Stimulated activated CD8-positive, alpha-beta memory T cell treated with anti-CD3 and anti-CD28 coated beads, Interleukin-4, amount 100 ng/mL, for 24 hours (primary cell): Measurements from ENCODE around the gene RSF1.
"Not testable (repeated sequence)": the region's sequence is repeated elsewhere in the genome, so short reads cannot be mapped to it uniquely, and the experiment has no call there.

Experiments
- DNase-seq: peaks from one replicate; pipeline ENCODE4 v3.0.0-alpha.2; 2020; ENCODE audit warnings: low read depth

The RSF1 gene

DNA sequence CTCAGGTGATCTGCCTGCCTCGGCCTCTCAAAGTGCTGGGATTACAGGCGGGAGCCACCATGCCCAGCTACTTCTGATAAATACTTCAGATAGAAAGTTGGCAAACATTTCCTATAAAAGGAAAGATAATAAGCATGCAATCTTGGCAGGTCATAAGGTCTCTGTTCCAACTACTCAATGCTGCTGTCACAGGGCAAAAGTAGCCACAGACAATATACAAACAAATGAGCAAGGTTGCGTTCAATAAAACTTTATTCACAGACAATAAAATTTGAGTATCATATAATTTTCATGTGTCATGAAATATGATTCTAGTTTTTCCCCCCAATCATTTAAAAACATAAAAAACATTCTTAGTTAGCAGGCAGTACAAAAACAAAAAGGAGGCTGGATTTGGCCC lies 129.9 kb downstream of the RSF1 start:
- DNase-seq = no peak

DNA sequence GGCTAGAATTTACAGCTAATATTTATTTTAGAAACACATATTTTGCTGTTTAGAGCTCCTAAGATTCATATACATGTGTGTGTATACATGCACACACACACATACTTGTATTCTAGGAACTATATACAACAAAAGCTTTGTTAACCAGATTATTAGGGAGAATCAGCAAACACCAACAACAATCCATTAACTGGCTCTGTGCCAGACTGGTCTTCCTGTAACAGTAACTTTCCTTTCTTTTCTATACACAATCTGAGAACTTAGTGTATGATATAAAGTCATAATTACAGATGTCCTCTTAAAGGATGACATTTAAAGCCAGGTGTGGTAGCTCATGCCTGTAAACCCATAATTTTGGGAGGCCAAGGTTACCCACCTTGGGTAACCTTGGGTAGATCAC lies 133.4 kb downstream of the RSF1 start:
- DNase-seq = no peak

DNA sequence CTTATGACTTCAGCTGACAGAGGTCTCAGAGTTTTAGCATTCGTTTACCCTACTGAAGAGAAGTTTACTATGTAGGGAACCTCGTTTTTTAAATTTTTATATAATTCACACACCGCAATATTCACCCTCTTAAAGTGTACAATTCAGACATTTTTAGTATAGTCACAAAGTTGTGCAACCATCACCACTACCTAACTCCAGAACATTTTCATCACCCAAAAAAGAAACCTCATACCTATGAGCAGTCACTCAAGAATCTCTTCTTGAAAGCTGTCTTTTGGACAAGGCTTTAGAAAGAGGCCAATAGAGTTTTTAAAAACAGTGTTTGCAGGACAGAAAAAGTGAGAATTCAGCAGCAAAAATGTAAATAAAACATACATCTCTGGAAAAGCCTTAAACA lies 143.4 kb downstream of the RSF1 start:
- no peak for DNase-seq

DNA sequence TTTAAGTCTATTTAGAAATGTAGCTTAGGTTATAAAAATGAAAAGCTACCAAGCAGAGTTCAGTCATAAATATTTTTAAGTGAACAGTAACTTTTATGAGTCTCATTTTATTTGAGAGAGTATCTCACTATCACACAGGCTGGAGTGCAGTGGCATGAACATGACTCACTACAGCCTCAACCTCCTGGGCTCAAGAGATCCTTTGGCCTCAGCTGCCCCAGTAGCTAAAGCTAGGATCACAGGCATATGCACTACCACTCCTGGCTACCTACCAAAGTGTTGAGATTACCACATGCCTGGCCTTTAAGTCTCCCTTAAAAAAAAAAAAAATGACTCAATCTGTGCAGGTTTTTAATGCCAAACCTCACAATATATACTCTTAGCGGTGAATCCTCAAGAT lies 148.3 kb downstream of the RSF1 start:
- no peak for DNase-seq

DNA sequence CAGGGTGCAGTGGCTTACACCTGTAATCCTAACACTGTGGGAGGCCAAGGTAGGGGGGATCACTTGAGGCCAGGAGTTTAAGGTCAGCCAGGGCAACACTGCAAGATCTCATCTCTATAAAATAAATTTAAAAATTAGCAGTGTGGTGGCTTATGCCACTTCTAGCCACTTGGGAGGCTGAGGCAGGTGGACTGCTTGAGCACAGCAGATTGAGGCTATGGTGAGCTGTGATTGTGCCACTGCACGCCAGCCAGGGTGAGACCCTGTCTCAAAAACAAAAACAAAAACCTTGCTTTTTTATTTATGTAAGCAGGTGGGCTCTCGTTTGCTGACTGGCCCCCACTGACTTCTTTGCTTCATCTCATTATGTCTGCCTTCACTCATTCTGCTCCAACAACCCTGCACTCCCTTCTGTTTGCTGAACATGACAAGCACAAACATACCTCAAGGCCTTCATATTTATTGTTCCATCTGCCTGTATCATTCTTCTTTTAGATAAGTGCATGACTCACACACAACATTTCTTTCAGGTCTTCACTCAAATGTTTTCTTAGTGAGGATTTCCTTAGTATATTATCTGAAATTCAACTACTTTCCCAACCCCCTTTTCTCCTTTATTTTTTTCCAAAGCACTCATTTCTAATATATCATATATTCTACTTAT lies 150.5 kb downstream of the RSF1 start:
- no peak for DNase-seq

DNA sequence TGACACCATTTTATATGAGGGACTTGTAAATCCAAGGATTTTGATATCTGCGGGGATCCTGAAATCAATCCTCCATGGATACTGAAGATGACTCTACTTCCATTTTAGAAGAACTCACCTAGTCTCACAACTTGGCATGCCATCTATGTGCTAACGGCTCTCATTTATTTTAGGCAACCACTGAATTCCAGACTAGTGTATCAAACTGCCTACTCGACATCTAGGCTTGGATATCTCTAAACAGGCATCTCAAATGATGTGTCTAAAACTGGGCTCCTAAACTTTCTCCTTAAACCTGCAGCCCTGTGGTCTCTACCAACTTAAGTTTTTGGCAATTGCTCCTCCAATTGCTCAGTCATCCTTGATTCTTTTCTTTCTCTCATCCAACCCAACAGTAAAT lies 151.8 kb downstream of the RSF1 start:
- no peak for DNase-seq

DNA sequence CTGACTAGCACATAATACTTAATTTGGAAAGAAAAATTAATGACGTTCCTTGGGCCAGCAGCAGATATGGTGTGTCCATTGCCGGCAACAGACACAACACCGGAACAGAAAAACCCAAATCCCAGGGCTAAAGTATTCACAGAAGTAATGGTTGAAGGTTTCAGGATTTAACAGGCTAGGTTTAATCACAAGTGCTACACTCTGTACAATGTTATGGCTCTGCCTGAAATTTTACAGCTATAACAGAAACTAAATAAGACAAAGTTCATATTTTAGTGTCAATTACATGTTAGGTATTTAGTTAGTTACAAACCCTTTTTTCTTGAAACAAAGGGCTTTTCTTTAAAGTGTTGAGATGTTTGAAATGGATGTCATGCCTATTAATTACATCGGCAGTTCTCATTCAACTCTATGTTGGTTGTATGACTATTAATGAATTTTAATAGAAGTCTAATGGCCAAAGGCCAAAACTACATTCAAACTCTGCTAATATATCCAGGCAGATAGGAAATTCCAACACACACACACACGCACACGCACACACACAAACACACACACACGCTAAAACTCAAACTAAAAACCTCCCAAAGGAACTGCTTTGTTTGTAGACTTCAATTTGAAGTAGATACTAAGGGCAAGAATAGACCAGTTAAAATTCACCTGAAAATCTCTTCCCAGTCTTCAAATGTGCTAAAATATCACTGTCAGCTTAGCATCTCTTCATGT lies 155.1 kb downstream of the RSF1 start:
- DNase-seq = no peak

DNA sequence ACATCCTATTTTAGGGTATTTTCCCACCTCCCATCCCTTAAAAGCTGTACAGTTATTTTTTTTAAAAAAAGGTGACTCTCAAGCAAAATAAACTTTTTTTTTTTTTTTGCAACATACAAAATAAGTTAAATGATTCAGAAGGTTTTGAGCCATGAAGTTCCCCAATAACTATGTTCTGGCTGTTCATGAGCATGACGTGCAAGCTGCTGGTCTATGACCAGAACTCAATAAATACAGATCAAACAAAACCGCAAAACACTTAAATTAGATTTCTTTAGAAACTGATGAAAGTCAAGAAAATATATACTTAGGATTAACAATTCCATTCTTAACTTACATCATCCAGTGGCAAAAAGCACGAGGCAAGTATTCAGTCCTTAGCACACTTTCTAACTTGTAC lies 158.9 kb downstream of the RSF1 start:
- no peak for DNase-seq

DNA sequence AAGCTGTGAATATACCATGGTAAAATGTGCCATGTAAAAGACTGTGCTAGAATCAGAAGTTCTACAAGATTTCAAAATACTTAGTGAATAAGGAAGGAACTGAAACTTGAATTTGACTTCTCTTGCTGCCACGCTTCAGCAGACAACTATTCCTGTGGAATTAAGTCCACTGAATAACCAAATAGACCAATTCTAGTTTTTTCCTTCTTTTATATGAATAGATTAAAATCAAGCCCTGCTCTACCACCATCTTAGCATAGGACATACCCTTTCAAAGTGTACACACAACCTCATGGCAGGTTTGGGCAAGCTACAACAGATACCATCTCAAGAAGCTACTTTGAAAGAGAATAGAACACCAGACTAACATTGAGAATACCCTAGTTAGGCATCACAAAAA lies 159.6 kb downstream of the RSF1 start:
- no peak for DNase-seq

DNA sequence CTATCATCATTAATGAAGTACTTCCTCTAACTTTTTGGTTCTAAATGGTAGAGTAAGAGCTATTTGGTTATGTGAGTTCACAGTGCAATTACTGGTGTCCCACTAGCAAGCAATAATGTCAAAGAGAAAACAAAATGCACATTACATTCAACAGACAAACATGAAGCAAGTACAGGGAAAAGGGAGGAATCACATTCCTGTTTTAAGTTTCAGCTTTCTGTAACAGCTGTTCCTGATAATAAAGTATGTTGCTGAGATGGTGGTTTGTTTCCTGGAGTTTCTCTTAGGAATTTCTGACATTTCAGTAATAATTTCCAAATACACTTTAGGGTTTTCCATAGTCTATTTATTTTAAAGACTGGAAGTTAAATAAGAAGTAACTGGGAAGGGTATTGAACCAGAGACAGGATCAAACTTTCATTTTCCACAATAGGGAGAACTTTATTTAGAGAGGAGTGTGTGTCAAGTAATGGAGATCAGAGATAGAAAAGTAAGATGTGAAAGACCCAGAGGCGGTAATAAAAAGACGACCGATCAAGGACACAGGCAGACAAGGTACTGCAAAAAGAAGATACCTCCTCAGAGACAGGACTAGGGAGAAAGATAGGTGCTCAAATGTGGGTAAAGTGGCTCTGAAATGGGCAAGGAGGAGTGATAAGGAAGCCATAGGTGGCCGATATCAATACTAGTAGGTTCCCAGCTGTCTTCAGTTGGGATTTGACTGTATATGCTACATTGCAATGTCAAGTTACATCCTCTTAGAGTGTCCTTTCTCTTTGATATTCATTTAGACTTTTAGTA lies 162.1 kb downstream of the RSF1 start:
- DNase-seq = no peak

DNA sequence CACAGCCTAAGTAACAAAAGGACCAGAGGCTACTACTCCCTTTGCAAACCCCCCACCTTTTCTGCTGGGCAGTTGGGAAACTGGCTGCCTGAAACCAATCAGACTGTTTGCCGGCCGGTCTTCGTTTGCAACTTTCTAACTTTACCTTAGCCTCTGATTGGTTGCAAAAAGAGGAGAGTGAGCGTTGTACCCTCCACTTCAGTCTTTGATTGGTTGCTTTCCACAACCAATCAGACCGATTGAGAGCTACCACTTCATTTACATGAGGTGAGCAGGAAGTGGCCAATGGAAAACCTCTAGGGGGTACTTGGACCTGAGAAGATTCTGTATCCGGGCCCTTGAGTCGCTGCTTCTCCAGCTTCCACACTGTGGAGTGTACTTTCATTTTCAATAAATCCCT lies 164.2 kb downstream of the RSF1 start:
- DNase-seq = no peak

DNA sequence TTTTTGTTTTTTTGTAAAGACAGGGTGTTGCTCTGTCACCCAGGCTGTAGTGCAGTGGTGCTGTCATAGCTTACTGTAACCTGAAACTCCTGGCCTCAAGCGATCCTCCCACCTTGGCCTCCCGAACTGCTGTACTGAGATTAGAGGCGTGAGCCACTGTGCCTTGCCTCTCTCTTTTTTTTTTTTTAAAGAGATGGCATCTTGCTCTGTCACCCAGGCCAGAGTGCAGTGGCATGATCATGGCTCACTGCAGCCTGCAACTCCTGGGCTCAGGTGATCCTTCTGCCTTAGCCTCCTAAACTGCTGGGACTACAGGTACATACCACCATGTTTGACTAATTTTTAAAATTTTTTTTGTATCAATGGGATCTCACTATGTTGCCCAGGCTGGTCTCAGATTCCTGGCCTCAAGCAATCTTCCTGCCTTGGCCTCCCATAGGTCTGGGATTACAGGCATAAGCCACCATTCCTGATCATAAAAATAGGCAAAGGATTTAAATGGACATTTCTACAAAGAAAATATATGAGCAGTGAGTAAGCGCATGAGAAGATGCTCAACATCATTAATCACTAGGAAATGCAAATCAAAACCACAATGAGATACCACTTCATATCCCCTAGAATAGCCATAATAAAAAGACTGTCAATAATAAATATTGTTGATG lies 165.6 kb downstream of the RSF1 start:
- DNase-seq = no peak

DNA sequence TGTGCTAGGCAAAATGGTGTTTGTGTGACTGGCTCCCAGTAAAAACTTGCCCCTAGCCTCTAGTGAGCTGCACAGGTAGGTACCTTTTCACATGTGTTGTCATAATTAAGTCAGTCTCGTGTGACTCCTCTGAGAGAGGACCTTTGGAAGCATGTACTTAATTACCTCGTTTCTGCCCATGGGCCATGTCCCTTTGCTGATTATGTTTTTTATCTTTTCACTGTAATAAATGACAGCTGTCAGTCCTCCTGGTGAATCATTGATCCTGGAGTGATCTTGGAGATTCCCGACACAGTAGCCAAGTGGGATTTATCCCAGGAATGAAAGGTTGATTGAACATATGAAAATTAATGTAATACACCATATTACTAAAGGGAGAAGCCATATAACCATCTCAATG lies 170.4 kb downstream of the RSF1 start:
- DNase-seq = no peak

DNA sequence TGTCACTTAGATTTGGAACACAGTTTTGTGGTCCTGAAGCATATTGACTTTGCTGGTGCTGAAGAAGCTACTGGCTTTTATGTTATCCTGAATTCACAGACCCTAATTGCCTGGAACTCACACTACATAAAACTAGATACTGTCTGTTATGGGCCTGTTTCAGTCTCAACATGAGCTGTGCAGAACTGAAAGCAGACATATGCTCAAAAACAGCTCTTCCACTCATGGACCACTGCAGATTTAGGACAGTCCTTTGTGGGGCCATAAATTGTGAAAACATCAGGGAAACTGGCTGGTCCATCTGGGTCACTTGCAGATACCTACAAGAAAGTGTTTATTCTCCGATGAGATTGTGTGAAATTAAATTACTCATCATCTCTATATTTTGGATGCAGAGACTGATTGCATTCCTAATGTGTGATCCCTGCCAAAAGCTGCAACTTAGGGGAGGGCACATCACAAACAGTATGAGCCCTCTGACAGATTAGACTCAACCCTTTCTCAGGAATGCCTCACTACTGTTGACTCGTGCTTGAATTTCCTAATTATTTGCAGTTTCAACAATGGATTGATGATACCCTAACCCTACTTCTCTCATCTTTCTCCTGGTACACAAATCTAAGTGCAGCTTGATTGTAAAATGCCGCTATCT lies 172.7 kb downstream of the RSF1 start:
- DNase-seq = no peak

DNA sequence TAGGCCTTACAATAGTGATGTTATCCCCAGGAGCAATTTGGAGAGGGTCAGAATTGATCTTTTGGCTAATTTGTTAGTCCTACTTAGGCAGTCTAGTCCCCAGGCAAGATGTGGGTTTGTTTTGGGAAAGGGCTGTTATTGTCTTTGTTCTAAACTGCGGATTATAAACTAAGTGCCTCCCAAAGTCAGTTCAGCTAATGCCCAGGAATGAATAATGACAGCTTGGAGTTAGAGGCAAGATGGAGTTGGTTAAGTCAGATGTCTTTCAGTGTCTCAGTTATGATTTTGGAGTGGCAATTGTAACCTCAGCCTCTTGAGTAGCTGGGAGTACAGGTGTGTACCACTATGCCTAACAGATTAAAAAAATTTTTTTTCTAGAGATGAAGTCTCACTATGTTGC lies 175.6 kb downstream of the RSF1 start:
- DNase-seq = no peak

DNA sequence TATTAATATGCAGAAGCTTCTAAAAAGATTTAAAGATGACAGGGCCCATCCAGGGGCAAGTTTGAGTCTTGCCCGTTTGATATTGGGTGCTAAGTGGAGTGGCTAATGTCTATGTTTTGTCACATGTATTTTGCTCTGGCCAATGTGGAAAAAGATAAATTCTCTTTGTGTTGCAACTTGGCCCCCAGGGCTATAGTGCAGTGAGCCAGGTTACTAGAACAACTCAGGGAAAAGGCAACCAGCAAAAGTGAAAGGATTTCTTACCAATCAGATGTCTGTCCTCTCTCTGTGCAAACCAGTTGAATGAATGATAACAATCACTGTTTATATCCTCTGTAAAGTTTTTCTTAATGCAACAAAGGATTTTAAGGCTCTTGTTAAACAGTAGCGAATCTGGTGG lies 178.3 kb downstream of the RSF1 start:
- DNase-seq = no peak

DNA sequence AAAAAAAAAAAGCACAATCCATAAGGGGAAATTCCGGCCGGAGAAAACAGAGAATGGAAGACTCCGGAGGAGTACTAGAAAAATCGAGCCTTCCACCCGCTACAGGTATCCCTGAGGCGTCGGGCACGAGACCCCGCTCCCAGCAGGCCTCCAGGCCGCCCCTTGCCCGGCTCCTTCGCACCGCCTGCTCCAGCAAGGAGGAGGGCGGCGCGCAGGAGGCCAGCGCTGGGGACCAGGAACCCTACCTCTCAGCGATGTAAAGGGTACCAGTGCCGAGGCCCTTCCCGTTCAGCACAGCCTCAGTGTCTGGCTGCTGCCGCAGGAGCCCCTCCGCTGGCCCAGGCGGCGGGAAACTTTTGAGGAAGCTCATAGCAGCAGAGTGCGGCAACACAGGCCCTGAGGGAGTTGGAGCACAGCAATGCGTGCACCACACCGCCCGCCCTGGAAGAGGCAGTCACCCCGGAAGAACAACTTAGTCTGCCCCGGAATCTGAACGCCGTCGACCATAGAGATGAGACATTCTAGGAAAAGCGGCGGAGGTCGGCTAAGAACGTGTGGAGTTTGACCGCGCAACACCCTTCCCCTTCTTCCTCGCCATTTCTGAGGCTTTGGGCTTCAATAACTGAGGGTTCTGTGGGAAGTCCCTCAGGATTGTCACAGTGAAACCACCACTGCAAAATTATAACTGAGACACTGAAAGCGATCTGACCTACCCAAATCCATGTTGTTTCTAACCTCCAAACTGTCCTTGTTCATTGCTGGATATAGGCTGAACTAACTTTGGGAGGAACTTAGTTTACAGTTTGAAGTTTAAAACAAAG lies 183.0 kb downstream of the RSF1 start, which contains the start of gene CLNS1A:
CLNS1A (minus strand) TSS at position 450 of the 821 bp plus-strand sequence; CDS start at position 370, 80 bp downstream.
- DNase-seq = peak; percentile 67

DNA sequence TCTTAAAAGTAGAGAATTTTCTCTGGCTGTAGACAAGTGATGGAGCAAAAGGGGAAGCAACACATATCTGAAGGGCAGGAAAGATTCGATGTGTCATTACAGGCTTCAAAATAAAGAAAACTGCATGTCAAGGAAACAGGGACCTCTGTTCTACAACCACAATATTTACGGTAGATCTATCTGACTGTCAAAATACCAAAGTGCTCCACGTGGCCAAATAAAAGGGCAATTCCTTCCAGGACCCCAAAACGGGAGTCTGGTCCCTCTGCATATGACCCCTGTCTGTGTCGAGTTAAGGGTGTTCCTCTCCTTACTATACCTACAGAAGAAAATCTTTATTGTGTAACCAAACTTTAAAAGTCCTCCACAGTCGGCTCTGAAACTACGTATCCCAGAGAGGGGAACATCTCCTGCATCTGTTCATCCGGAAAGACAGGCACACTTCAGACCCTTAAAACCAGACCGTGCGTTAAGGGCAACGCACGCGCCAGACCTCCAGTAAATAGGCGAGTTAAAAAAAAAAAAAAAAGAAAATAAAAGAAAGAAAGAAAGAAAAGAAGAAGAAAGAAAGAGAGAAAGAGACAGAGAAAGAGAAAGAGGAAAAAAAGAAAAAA lies 183.7 kb downstream of the RSF1 start:
- DNase-seq = no peak

DNA sequence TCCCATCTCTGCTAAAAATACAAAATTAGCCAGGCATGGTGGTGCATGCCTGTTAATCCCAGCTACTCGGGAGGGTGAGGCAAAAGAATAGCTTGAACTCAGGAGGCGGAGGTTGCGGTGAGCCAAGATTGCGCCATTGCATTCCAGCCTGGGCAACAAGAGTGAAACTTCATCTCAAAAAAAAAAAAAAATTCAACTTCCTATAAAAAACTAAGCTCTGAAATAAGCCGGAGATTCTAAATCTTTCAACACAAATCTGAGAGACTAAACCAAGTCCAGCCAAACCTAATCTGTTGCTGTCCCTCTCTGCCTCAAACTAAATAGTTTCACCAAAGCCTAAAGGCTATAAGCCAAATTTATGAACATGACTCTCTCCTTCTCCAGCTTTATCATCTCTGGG lies 186.6 kb downstream of the RSF1 start:
- not testable (repeated sequence) for DNase-seq

DNA sequence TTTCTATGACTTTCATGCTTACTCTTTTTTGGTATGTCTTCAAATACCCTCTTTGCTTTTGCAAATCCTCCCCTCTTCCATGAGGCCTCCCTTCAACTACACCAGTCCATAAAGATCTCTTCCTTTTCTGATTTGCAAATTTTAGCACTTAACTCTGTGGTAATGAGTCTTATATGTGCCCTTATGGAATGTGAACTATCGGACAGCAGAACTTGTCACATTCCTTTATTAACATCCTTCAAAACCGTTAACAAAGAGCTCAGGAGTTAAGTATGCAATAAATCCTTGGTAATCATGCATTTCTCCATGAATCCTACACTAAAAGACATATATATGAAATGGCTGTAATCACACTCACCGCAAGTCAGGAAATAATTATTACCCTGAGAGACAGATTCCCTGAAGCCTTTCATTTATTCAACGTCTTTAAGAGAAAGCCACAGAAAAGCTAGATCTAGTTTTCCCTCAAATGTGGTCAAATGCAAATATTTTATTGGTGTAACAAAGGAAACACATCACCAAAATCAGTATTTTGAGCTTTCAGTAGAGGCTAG lies 190.3 kb downstream of the RSF1 start:
- no peak for DNase-seq
